GM18873 (cell line): ENCODE data around the gene PANK2.
"Not testable (repeated sequence)": the region's sequence is repeated elsewhere in the genome, so short reads cannot be mapped to it uniquely, and the experiment has no call there.

Experiments used
- ATAC-seq: cut with Tn5 transposase; IDR thresholded peaks from one replicate; pipeline ENCODE4 v1.9.1; 2021; ENCODE audit warnings: mild to moderate bottlenecking, moderate library complexity, moderate number of reproducible peaks; ENCODE audit not compliant: unreplicated experiment, low FRiP score

Gene PANK2

DNA sequence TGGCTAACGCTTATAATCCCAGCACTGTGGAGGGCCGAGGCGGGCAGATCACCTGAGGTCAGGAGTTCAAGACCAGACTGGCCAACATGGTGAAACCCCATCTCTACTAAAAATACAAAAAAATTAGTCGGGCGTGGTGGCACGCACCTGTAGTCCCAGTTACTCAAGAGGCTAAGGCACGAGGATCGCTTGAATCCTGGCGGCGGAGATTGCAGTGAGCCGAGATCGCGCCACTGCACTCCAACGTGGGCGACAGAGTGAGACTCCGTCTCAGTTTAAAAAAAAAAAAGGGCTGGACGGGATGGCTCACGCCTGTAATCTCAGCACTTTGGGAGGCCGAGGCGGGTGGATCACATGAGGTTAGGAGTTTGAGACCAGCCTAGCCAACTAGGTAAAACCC, 83.4 kb downstream of the PANK2 start:
- not testable (repeated sequence) for ATAC-seq

DNA sequence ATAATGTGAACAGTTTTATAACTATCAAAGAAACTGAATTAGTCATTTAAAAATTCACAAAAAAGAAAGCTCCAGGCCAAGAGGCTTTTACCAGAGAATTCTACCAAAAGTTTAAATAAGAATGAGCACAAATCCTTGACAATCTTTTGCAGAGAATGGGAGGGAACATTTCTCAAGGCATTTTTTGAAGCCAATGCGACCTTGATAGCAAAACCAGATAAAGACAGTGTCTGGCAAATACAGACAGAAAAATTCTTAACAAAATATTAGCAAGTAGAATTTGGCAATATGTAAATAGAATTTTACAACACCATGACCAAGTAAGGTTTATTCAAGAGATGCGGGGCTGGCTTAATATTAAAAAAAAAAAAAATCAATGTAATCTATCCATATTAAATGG, 84.5 kb downstream of the PANK2 start:
- ATAC-seq: no peak

DNA sequence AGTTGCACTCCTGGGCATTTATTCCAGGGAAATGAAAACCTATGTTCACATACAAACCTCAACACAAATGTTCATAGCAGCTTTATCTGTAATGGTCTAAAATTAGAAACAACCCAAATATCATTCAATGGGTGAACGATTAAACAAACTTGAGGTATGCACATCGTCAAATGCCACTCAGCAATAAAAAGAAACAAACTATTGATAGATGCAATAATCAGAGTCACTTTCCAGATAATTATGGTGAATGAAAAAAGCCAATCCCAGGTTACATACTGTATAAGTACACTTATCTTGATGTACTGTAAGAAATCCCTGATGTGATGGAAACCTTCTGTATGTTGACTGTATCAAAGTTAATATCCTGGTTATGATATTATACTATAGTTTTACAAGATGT, 87.3 kb downstream of the PANK2 start:
- ATAC-seq: no peak
